ENCODE data around the gene CERS5. TPM values are rescaled to one million over a fixed set of nuclear protein-coding genes. Genes with fewer than 3 reads are reported as not detected.

CERS5 gene
- total and polyA plus RNA-seq, 12 donors: 19.4 to 110 (median 37.0) TPM

DNA sequence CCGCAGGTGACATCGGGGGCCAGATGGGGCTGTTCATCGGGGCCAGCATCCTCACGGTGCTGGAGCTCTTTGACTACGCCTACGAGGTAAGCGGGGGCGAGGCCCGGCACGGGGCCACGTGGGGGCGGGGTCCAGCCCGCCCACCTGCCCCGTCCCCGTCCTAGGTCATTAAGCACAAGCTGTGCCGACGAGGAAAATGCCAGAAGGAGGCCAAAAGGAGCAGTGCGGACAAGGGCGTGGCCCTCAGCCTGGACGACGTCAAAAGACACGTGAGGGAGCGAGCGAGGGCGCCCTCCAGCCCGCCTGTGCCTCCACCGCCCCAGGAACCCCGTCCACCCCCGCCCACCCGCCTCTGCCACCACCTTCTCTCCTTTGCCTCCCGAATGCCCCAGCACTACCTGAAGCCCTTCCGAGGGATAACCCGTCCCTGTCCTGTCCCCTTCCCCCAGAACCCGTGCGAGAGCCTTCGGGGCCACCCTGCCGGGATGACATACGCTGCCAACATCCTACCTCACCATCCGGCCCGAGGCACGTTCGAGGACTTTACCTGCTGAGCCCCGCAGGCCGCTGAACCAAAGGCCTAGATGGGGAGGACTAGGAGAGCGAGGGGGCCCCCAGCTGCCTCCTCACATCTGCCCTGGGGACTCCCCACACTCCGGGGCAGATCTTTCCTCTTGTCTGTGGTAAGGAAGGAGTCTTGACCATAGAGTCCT is 85.9 kb downstream of the CERS5 start:
- Histone ChIP-seq H3K27ac (no peak overlapping the region), H3K27me3 (no peaks in the 10 kb centered on the region), H3K9me3 (replicated peaks in 1 of 3) (no peaks in the 10 kb centered on the region), H3K36me3 (replicated peaks in 1 of 2) (no peaks in the 10 kb centered on the region), H3K4me3 (no peak overlapping the region), H3K4me1 (replicated peaks in 1 of 2) (peaks cover 5 to 10% of the 10 kb centered on the region in 2 donors)
- WGBS, 4 donors: 42 to 71% (median 58%) methylated on average over 12 to 46 of the region's 46 CpGs
- TF ChIP-seq, protein P1, sequence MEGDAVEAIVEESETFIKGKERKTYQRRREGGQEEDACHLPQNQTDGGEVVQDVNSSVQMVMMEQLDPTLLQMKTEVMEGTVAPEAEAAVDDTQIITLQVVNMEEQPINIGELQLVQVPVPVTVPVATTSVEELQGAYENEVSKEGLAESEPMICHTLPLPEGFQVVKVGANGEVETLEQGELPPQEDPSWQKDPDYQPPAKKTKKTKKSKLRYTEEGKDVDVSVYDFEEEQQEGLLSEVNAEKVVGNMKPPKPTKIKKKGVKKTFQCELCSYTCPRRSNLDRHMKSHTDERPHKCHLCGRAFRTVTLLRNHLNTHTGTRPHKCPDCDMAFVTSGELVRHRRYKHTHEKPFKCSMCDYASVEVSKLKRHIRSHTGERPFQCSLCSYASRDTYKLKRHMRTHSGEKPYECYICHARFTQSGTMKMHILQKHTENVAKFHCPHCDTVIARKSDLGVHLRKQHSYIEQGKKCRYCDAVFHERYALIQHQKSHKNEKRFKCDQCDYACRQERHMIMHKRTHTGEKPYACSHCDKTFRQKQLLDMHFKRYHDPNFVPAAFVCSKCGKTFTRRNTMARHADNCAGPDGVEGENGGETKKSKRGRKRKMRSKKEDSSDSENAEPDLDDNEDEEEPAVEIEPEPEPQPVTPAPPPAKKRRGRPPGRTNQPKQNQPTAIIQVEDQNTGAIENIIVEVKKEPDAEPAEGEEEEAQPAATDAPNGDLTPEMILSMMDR (IDR thresholded peaks at IDR 0.05): no peak
- no peak for TF ChIP-seq POLR2A (IDR thresholded peaks at IDR 0.05)
- no peak for DNase-seq
- intact Hi-C loops (cut with DNase I): no loop called here

DNA sequence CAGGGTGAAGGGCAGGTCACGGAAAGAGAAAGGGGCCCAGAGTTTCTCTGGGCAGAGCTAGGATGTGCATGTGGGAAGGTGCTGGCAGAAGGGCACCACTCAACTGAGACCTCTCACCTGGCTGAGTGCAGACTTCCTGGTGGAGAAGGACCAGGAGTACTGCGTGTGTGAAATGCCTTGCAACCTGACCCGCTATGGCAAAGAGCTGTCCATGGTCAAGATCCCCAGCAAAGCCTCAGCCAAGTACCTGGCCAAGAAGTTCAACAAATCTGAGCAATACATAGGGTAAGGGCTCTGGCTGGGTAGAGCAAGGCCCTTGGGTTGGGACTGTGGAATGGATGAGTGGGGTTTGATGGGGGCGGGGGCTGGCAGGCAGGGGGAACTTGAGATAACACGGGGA is 87.4 kb downstream of the CERS5 start:
- intact Hi-C loops (cut with DNase I): loop anchor here in 1 of 2 donors (5.0 kb wide), 1 partner anchor 98 kb away; no protein-coding TSS in a partner anchor
- TF ChIP-seq POLR2A (IDR thresholded peaks at IDR 0.05): no peak
- TF ChIP-seq, protein P1 (IDR thresholded peaks at IDR 0.05): no peak
- Histone ChIP-seq H3K4me3 (no peak overlapping the region), H3K27me3 (no peaks in the 10 kb centered on the region), H3K9me3 (replicated peaks in 1 of 3) (no peaks in the 10 kb centered on the region), H3K27ac (no peak overlapping the region), H3K4me1 (replicated peaks in 1 of 2) (peaks cover 0 to 8% of the 10 kb centered on the region in 2 donors), H3K36me3 (replicated peaks in 1 of 2) (no peaks in the 10 kb centered on the region)
- no peak for DNase-seq
- WGBS, 4 donors: 83 to 92% (median 87%) methylated on average over 5 of the region's 5 CpGs

Other genes with a start within 250 kb of the CERS5 start
- 10 to 100 TPM in 3 of 9 donors, 1 to 10 TPM in 3, under 1 TPM in 2, not detected in 1; 0.10 to 53.2 (median 4.6) TPM for gene AQP2, start 216.6 kb downstream of the CERS5 start, total RNA-seq
- gene AQP2, start 216.6 kb downstream of the CERS5 start, polyA plus RNA-seq: 10 to 100 TPM in 1 of 3 donors, under 1 TPM in 2; 0.40 to 81.0 (median 0.61) TPM
- 1 to 10 TPM in 2 of 9 donors, under 1 TPM in 6, not detected in 1; 0.22 to 1.5 (median 0.48) TPM for gene AQP5, start 205.5 kb downstream of the CERS5 start, total RNA-seq
- 1 to 10 TPM; 1.5 to 2.6 (median 1.6) TPM for gene AQP5, start 205.5 kb downstream of the CERS5 start, polyA plus RNA-seq
- under 1 TPM in 2 of 9 donors, not detected in 7; 0.28 to 0.29 TPM for gene AQP6, start 194.4 kb downstream of the CERS5 start, total RNA-seq
- gene AQP6, start 194.4 kb downstream of the CERS5 start, polyA plus RNA-seq: 1 to 10 TPM in 1 of 3 donors, under 1 TPM in 1, not detected in 1; 0.20 to 1.1 TPM
- gene RACGAP1, start 141.9 kb downstream of the CERS5 start, total RNA-seq: 10 to 100 TPM in 2 of 9 donors, 1 to 10 TPM in 7; 5.0 to 28.4 (median 6.3) TPM
- gene RACGAP1, start 141.9 kb downstream of the CERS5 start, polyA plus RNA-seq: 1 to 10 TPM; 1.3 to 5.0 (median 3.1) TPM
- 1 to 10 TPM in 2 of 9 donors, under 1 TPM in 6, not detected in 1; 0.65 to 1.2 (median 0.81) TPM for gene ASIC1, start 109.8 kb downstream of the CERS5 start, total RNA-seq
- 1 to 10 TPM in 1 of 3 donors, under 1 TPM in 2; 0.47 to 1.3 (median 0.71) TPM for gene ASIC1, start 109.8 kb downstream of the CERS5 start, polyA plus RNA-seq
- 10 to 100 TPM; 25.0 to 64.3 (median 49.6) TPM for gene SMARCD1, start 82.0 kb downstream of the CERS5 start, total RNA-seq
- 10 to 100 TPM; 22.9 to 65.0 (median 24.0) TPM for gene SMARCD1, start 82.0 kb downstream of the CERS5 start, polyA plus RNA-seq
- gene GPD1, start 63.4 kb downstream of the CERS5 start, total RNA-seq: 1 to 10 TPM in 7 of 9 donors, under 1 TPM in 2; 0.43 to 8.5 (median 2.5) TPM
- 10 to 100 TPM in 1 of 3 donors, 1 to 10 TPM in 2; 2.1 to 36.9 (median 2.7) TPM for gene GPD1, start 63.4 kb downstream of the CERS5 start, polyA plus RNA-seq
- 100 to 1,000 TPM in 5 of 9 donors, 10 to 100 TPM in 4; 61.2 to 150 (median 120) TPM for gene COX14, start 55.1 kb downstream of the CERS5 start, total RNA-seq
- 10 to 100 TPM; 78.8 to 98.5 (median 86.3) TPM for gene COX14, start 55.1 kb downstream of the CERS5 start, polyA plus RNA-seq
- gene LIMA1, start 116.2 kb upstream of the CERS5 start, total RNA-seq: 100 to 1,000 TPM in 3 of 9 donors, 10 to 100 TPM in 6; 44.3 to 134 (median 92.8) TPM
- 10 to 100 TPM; 49.8 to 84.7 (median 61.0) TPM for gene LIMA1, start 116.2 kb upstream of the CERS5 start, polyA plus RNA-seq
- not detected for gene FAM186A, start 229.2 kb upstream of the CERS5 start, total RNA-seq
- under 1 TPM in 2 of 3 donors, not detected in 1; 0.03 to 0.08 TPM for gene FAM186A, start 229.2 kb upstream of the CERS5 start, polyA plus RNA-seq
- gene LARP4, start 233.5 kb upstream of the CERS5 start, total RNA-seq: 100 to 1,000 TPM in 1 of 9 donors, 10 to 100 TPM in 8; 34.4 to 111 (median 54.2) TPM
- gene LARP4, start 233.5 kb upstream of the CERS5 start, polyA plus RNA-seq: 10 to 100 TPM in 2 of 3 donors, 1 to 10 TPM in 1; 9.4 to 88.3 (median 10.8) TPM